ENCODE data around the gene AJUBA.
"Not testable (repeated sequence)": the region's sequence is repeated elsewhere in the genome, so short reads cannot be mapped to it uniquely, and the experiment has no call there.

AJUBA gene

GRCh38 chr14:22971152-22971551 lies 11.2 kb downstream of the AJUBA start:
- TF ChIP-seq, protein P1, sequence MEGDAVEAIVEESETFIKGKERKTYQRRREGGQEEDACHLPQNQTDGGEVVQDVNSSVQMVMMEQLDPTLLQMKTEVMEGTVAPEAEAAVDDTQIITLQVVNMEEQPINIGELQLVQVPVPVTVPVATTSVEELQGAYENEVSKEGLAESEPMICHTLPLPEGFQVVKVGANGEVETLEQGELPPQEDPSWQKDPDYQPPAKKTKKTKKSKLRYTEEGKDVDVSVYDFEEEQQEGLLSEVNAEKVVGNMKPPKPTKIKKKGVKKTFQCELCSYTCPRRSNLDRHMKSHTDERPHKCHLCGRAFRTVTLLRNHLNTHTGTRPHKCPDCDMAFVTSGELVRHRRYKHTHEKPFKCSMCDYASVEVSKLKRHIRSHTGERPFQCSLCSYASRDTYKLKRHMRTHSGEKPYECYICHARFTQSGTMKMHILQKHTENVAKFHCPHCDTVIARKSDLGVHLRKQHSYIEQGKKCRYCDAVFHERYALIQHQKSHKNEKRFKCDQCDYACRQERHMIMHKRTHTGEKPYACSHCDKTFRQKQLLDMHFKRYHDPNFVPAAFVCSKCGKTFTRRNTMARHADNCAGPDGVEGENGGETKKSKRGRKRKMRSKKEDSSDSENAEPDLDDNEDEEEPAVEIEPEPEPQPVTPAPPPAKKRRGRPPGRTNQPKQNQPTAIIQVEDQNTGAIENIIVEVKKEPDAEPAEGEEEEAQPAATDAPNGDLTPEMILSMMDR (IDR thresholded peaks at IDR 0.05; ENCODE audit: unreplicated experiment in 3 of 3), result no peak
- peaks cover 17% of the 10 kb centered on the region for H3K4me1 Mint-ChIP-seq
- peaks cover 57% of the 10 kb centered on the region for H3K36me3 Mint-ChIP-seq (ENCODE audit: low read depth)
- no peak overlapping the region for H3K27ac Mint-ChIP-seq
- no peaks in the 10 kb centered on the region for H3K9me3 Mint-ChIP-seq
- H3K4me3 Mint-ChIP-seq, result no peak overlapping the region
- peaks cover 3% of the 10 kb centered on the region for H3K27me3 Mint-ChIP-seq (ENCODE audit: low read depth)

DNA sequence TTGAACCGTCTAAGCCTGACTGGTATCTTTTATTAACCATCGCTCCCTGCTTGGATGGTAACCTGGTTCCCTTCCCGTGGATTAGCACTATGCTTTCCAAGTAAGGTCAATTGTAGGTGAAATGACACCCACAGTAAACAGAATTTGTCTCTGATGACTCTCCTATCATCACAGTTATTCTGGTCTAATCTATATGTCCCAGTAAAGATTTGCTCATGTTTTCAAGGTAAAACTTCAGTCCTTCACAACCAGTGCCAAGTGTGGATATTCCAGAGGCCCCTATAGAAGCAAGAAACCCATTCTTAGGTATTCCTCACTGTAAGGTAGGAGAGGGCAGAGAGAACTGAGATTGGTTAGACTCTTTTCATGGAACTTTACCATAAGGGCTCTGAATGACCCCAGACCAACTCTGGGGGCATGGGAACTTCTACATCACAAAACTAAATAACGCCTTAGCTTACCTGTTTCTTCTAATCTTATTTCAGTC lies 15.5 kb downstream of the AJUBA start:
- Mint-ChIP-seq H3K4me1 (no peaks in the 10 kb centered on the region), H3K9me3 (no peaks in the 10 kb centered on the region), H3K4me3 (no peak overlapping the region), H3K36me3 (ENCODE audit: low read depth) (peaks cover 26% of the 10 kb centered on the region), H3K27me3 (ENCODE audit: low read depth) (peaks cover 3% of the 10 kb centered on the region), H3K27ac (no peak overlapping the region)
- TF ChIP-seq, protein P1 (IDR thresholded peaks at IDR 0.05; ENCODE audit: unreplicated experiment in 3 of 3), result no peak

GRCh38 chr14:22965916-22966782 lies 16.2 kb downstream of the AJUBA start:
- H3K27me3 Mint-ChIP-seq (ENCODE audit: low read depth); H3K9me3 Mint-ChIP-seq; H3K27ac Mint-ChIP-seq; H3K4me3 Mint-ChIP-seq; H3K4me1 Mint-ChIP-seq: not testable (repeated sequence)
- H3K36me3 Mint-ChIP-seq (ENCODE audit: low read depth), result peaks cover 20% of the 10 kb centered on the region

DNA sequence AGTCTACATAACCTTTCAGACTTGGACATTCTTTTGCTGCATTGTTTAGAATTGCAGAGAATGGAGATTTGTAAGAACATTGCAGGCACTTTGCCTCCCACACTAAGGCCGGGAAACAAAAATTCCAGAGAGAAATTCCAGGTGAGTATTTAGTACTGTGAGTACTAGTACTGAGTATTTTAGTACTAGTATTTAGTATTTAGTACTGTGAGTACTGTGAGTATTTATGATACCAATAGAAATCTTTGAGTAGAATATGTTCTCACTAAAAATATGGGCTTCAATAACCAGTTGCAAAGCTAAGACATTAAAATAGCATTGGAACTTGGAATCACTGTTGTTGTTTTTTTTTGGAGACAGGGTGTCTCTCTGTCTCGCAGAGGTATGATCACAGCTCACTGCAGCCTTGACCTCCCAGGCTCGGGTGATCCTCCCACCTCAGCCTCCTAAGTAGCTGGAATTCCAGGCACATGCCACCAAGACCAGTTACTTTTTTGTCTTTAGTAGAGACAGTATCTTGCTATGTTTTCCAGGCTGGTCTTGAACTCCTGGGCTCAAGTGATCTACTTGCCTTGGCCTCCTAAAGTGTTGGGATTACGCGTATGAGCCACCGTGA lies 20.2 kb downstream of the AJUBA start:
- Mint-ChIP-seq H3K27me3 (ENCODE audit: low read depth) (no peaks in the 10 kb centered on the region), H3K4me1 (no peaks in the 10 kb centered on the region), H3K36me3 (ENCODE audit: low read depth) (peaks cover 5% of the 10 kb centered on the region), H3K4me3 (no peak overlapping the region), H3K9me3 (no peaks in the 10 kb centered on the region), H3K27ac (peak overlapping the region in 2 of 3 experiments; percentile 26 to 30)
- TF ChIP-seq, protein P1 (IDR thresholded peaks at IDR 0.05; ENCODE audit: unreplicated experiment in 3 of 3), result no peak

DNA sequence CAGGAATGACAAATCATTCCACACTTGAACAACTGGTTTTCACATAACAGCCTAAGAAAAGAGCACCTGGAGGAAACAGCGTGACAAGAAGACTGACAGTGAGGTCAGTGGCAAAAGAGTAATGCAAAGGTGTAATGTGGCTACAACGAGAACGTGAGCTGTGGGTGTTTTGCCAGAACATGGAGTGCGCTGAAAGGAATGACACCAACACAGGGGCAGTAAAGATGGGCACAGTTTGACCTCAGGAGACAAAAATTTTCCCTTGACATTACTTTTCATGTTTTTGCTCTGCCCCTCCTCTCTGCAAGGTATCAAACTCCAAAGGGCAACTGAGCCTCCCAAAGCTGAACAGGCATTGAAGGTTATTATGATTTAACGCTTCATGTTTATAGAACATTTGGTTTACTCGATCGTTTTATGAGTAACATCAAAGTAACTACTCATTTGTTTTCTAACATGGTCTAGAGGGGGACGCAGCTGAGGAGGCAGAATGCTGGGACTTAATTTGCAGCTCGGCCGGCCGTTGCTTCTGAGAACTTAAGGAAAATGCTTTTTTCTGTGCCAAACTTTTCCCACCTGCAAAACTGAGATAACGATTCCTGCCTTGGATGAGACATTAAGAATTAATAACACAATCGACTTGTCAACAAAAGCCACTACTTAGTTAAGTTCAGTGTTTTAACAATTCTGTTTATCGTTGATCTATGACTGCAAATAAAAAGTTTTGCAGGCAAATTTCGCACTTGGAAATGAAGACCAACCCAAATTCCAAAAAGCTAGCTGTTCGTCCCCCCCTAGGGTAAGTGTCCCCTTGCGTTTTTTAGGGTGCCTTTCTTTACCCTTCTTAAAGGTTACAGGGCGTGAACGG lies 26.4 kb downstream of the AJUBA start:
- no peaks in the 10 kb centered on the region for H3K27me3 Mint-ChIP-seq (ENCODE audit: low read depth)
- H3K4me3 Mint-ChIP-seq, result peak overlapping the region; percentile 90 to 93 (median 90)
- TF ChIP-seq, protein P1 (IDR thresholded peaks at IDR 0.05; ENCODE audit: unreplicated experiment in 3 of 3), result no peak
- H3K27ac Mint-ChIP-seq, result peak overlapping the region; percentile 91 to 97 (median 96)
- peaks cover 15% of the 10 kb centered on the region for H3K36me3 Mint-ChIP-seq (ENCODE audit: low read depth)
- peaks cover 16% of the 10 kb centered on the region for H3K4me1 Mint-ChIP-seq
- H3K9me3 Mint-ChIP-seq, result no peaks in the 10 kb centered on the region

GRCh38 chr14:22952418-22952817 lies 29.9 kb downstream of the AJUBA start:
- no peaks in the 10 kb centered on the region for H3K27me3 Mint-ChIP-seq (ENCODE audit: low read depth)
- H3K9me3 Mint-ChIP-seq, result no peaks in the 10 kb centered on the region
- peaks cover 27% of the 10 kb centered on the region for H3K36me3 Mint-ChIP-seq (ENCODE audit: low read depth)
- no peak overlapping the region for H3K27ac Mint-ChIP-seq
- TF ChIP-seq, protein P1 (IDR thresholded peaks at IDR 0.05; ENCODE audit: unreplicated experiment in 3 of 3), result no peak
- H3K4me1 Mint-ChIP-seq, result peaks cover 16% of the 10 kb centered on the region
- H3K4me3 Mint-ChIP-seq, result no peak overlapping the region

- not testable (repeated sequence) for H3K9me3 Mint-ChIP-seq
Measured at GRCh38 chr14:22951795-22952194, 30.6 kb downstream of the AJUBA start.

More at GRCh38 chr14:22951795-22952194, 30.6 kb downstream of the AJUBA start:
- H3K27me3 Mint-ChIP-seq (ENCODE audit: low read depth); H3K4me3 Mint-ChIP-seq; H3K27ac Mint-ChIP-seq: not testable (repeated sequence)
- peaks cover 32% of the 10 kb centered on the region for H3K36me3 Mint-ChIP-seq (ENCODE audit: low read depth)
- H3K4me1 Mint-ChIP-seq, result peaks cover 16% of the 10 kb centered on the region

All from nephron (organoid).